GM10266 (cell line): Measurements from ENCODE around the gene BTD.

Source experiments
- DNase-seq: peaks from one replicate; pipeline ENCODE4 v3.0.0; 2012; ENCODE audit errors: extremely low spot score
- CTCF ChIP-seq: IDR thresholded peaks from 2 replicates; pipeline ENCODE4 v1.5.1; 2012; ENCODE audit warnings: mild to moderate bottlenecking, low read depth; ENCODE audit not compliant: control insufficient read depth, insufficient read depth; ENCODE audit errors: missing control alignments

Gene BTD

GRCh38 chr3:15633159-15633558 lies 31.6 kb downstream of the BTD start:
- no peak for TF ChIP-seq CTCF
- DNase-seq: no peak

DNA sequence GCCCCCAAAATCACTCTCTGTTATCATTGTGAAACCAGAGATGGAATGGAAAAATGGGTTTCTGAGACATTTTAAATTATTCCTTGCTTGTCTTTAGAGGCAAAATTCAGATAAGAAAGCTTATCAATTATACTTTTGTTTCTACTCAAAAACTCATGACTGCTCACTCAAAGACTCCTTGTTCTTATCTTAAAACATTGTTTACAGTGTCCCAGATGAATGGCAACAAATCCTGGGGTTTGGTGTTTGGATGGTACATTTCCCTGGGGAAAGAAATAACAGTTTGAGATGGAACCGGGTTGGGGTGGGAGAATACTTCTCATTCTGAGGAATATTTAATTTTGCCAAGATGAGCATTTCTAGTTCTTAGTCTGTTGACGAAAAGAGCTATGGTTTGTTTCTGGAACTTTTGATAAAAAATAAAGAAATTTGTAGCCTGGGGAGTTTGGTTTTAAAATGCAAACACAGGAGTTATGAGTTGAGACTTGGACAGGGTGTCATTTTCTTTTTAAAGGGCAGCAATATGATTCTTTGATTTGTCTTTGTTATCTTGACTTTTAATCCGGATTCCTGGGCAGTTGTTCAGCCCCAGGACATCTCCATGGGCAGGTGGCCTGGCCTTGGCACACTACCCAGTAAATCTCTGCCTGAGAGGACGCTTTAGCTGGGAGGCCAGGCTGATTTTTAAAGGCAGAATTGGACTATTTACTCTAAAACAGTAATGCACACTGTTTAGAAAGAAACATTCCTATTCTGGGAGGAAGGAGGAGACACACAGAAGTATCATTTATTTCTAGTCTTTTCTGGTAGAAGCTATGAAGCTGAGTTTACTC lies 32.4 kb downstream of the BTD start:
- TF ChIP-seq CTCF: no peak
- DNase-seq: no peak

- no peak for TF ChIP-seq CTCF
- no peak for DNase-seq
Observed at GRCh38 chr3:15634671-15635070, 33.1 kb downstream of the BTD start.

GRCh38 chr3:15635121-15635661 lies 33.6 kb downstream of the BTD start:
- DNase-seq: no peak
- TF ChIP-seq CTCF: no peak

DNA sequence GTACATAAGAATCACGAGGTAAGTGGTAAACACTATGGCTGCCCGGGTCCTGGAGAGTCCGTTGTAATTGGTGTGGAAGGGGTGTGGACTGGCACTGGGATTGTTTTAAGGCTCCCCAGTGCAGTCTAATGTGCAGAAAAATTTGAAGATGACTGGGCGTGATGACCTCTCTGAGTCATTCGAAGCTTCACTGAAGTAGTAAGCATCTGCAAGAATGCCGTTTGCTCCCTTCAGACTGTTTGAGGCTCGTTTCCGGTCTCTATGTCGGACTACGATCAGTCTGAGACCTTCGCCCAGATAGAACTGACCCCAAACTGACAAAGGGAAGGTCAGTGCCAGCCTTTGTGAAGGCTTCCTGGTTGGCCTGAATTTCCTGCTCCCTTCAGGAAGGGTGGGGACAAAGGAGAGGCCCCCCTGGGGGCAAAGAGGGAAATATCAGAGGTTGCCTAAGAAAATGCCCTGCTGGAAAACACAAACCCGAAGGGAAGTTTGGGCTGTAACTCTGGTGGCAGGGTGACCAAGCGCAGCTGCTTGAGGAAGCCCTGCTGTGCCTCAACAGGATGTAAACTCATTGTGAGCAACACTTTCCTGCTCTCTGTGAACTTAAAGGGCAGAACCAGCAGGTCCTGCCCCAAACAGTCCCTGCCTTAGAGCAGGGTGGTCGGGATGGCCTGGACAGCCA lies 34.6 kb downstream of the BTD start:
- no peak for DNase-seq
- TF ChIP-seq CTCF: no peak

DNA sequence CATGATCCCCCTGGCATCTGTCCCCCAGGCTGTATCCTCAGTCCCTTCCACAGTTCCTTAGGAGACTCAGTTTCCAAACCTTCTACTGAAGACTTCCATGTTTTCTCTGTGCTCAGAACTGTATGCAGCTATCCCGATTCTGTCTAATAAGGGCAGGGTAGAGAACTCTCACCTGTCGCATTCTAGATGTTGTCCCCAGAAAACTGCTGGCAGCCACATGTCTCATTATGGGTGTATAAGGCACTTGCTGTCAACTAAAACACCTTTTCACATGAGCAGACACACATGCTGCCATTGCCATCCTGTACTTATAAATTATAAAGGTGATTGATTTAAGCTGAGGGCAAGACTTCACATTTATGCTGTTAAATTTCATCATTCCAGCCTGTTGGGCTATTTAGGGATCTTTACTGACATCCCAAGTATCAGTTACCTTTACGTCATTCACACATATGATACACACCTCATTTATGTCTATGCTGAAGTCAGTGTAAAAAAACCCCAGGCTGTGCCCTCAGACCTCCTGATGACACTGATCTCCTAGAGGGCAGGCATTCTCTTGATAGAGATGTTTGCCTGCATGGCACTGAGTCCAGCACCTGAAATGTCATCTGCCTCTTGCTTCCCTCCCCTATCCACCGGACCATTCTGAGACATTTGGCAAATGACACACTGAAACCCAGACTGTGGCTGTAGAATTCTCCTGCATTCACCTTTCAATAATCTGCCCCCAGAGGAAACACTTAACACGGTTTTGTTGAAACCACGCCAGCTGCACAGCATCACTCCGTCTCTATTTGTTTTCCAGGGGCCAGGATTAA lies 35.8 kb downstream of the BTD start:
- TF ChIP-seq CTCF: no peak
- DNase-seq: no peak
